ENCODE measurements around the gene PPFIA2.

PPFIA2 gene

GRCh38 chr12:81314903-81315531, 444.1 kb downstream of the PPFIA2 start:
- no peak overlapping the region for H3K4me3 ChIP-seq (ENCODE audit: low read length)
- DNase-seq (ENCODE audit: low read depth, low spot score), result no peak

- no peak for DNase-seq (ENCODE audit: low read depth, low spot score)
- no peak overlapping the region for H3K4me3 ChIP-seq (ENCODE audit: low read length)
Observed at GRCh38 chr12:81303935-81304334, 455.2 kb downstream of the PPFIA2 start.

GRCh38 chr12:81300454-81300853, 458.7 kb downstream of the PPFIA2 start:
- DNase-seq (ENCODE audit: low read depth, low spot score), result no peak
- H3K4me3 ChIP-seq (ENCODE audit: low read length), result no peak overlapping the region

- no peak for DNase-seq (ENCODE audit: low read depth, low spot score)
- no peak overlapping the region for H3K4me3 ChIP-seq (ENCODE audit: low read length)
Observed at GRCh38 chr12:81297601-81298000, 461.5 kb downstream of the PPFIA2 start.

- no peak overlapping the region for H3K4me3 ChIP-seq (ENCODE audit: low read length)
- no peak for DNase-seq (ENCODE audit: low read depth, low spot score)
Observed at GRCh38 chr12:81296556-81297305, 462.4 kb downstream of the PPFIA2 start.

- H3K4me3 ChIP-seq (ENCODE audit: low read length), result no peak overlapping the region
Observed at GRCh38 chr12:81295251-81295650, 463.9 kb downstream of the PPFIA2 start.

GRCh38 chr12:81294325-81295190, 464.6 kb downstream of the PPFIA2 start:
- DNase-seq (ENCODE audit: low read depth, low spot score), result no peak
- H3K4me3 ChIP-seq (ENCODE audit: low read length), result no peak overlapping the region

More at GRCh38 chr12:81295251-81295650, 463.9 kb downstream of the PPFIA2 start:
- no peak for DNase-seq (ENCODE audit: low read depth, low spot score)

GRCh38 chr12:81288651-81289050, 470.5 kb downstream of the PPFIA2 start:
- no peak overlapping the region for H3K4me3 ChIP-seq (ENCODE audit: low read length)
- no peak for DNase-seq (ENCODE audit: low read depth, low spot score)

- no peak overlapping the region for H3K4me3 ChIP-seq (ENCODE audit: low read length)
- DNase-seq (ENCODE audit: low read depth, low spot score), result no peak
Observed at GRCh38 chr12:81284137-81284536, 475.0 kb downstream of the PPFIA2 start.

- no peak overlapping the region for H3K4me3 ChIP-seq (ENCODE audit: low read length)
- no peak for DNase-seq (ENCODE audit: low read depth, low spot score)
Observed at GRCh38 chr12:81274637-81275529, 484.3 kb downstream of the PPFIA2 start.

- DNase-seq (ENCODE audit: low read depth, low spot score), result no peak
- H3K4me3 ChIP-seq (ENCODE audit: low read length), result no peak overlapping the region
Observed at GRCh38 chr12:81270385-81270784, 488.8 kb downstream of the PPFIA2 start.

- H3K4me3 ChIP-seq (ENCODE audit: low read length), result no peak overlapping the region
- DNase-seq (ENCODE audit: low read depth, low spot score), result no peak
Observed at GRCh38 chr12:81263072-81263471, 496.1 kb downstream of the PPFIA2 start.

GRCh38 chr12:81261508-81262207, 497.5 kb downstream of the PPFIA2 start:
- H3K4me3 ChIP-seq (ENCODE audit: low read length), result no peak overlapping the region
- no peak for DNase-seq (ENCODE audit: low read depth, low spot score)

- no peak overlapping the region for H3K4me3 ChIP-seq (ENCODE audit: low read length)
- DNase-seq (ENCODE audit: low read depth, low spot score), result no peak
Observed at GRCh38 chr12:81259360-81259759, 499.8 kb downstream of the PPFIA2 start.

GRCh38 chr12:81257947-81258551, 501.1 kb downstream of the PPFIA2 start:
- DNase-seq (ENCODE audit: low read depth, low spot score), result peak; percentile 11
- H3K4me3 ChIP-seq (ENCODE audit: low read length), result no peak overlapping the region

GRCh38 chr12:81255947-81256346, 503.2 kb downstream of the PPFIA2 start:
- no peak for DNase-seq (ENCODE audit: low read depth, low spot score)

GRCh38 chr12:81255456-81255855, 503.7 kb downstream of the PPFIA2 start:
- H3K4me3 ChIP-seq (ENCODE audit: low read length), result no peak overlapping the region
- no peak for DNase-seq (ENCODE audit: low read depth, low spot score)

More at GRCh38 chr12:81255947-81256346, 503.2 kb downstream of the PPFIA2 start:
- no peak overlapping the region for H3K4me3 ChIP-seq (ENCODE audit: low read length)

GRCh38 chr12:81253360-81253759, 505.8 kb downstream of the PPFIA2 start:
- DNase-seq (ENCODE audit: low read depth, low spot score), result no peak

More at GRCh38 chr12:81253360-81253759, 505.8 kb downstream of the PPFIA2 start:
- H3K4me3 ChIP-seq (ENCODE audit: low read length), result no peak overlapping the region
